Muscle layer of colon (tissue), 2 donors: ENCODE results near the gene CCRL2.

ENCODE experiments used
- H3K27ac ChIP-seq: one replicate; pipeline ENCODE4 v1.7.0; 2013; ENCODE audit warnings: low read depth, mild to moderate bottlenecking, low read length, moderate library complexity
- H3K27me3 ChIP-seq, 2 donors: one replicate each; pipeline ENCODE4 v1.7.0; 2013; ENCODE audit warnings: low read length in 2 of 2, mild to moderate bottlenecking in 2 of 2; ENCODE audit not compliant: insufficient read depth in 2 of 2, control insufficient read depth in 1 of 2
- H3K36me3 ChIP-seq: one replicate; pipeline ENCODE4 v1.7.0; 2013; ENCODE audit warnings: mild to moderate bottlenecking, low read length; ENCODE audit not compliant: insufficient read depth
- H3K4me1 ChIP-seq: one replicate; pipeline ENCODE4 v1.7.0; 2013; ENCODE audit warnings: mild to moderate bottlenecking, low read length; ENCODE audit not compliant: insufficient read depth
- H3K4me3 ChIP-seq, 2 donors: one replicate each; pipeline ENCODE4 v1.7.0; 2013; ENCODE audit warnings: low read length in 2 of 2, low read depth in 1 of 2, mild to moderate bottlenecking in 1 of 2, moderate library complexity in 1 of 2
- H3K9ac ChIP-seq: one replicate; pipeline ENCODE4 v1.7.0; 2013; ENCODE audit warnings: low read length
- H3K9me3 ChIP-seq: one replicate; pipeline ENCODE4 v1.7.0; 2013; ENCODE audit warnings: mild to moderate bottlenecking, low read length
- donor health status: abdominal sarcoma.
- donor health status: Adenocarcinoma of cecum.

The CCRL2 gene

GRCh38 chr3:46455231-46456115 lies 48.4 kb downstream of the CCRL2 start:
- no peak overlapping the region for H3K27ac ChIP-seq
- H3K36me3 ChIP-seq = no peaks in the 10 kb centered on the region
- no peaks in the 10 kb centered on the region for H3K27me3 ChIP-seq
- no peaks in the 10 kb centered on the region for H3K4me1 ChIP-seq
- no peaks in the 10 kb centered on the region for H3K9me3 ChIP-seq
- no peak overlapping the region for H3K4me3 ChIP-seq
- H3K9ac ChIP-seq = no peak overlapping the region

DNA sequence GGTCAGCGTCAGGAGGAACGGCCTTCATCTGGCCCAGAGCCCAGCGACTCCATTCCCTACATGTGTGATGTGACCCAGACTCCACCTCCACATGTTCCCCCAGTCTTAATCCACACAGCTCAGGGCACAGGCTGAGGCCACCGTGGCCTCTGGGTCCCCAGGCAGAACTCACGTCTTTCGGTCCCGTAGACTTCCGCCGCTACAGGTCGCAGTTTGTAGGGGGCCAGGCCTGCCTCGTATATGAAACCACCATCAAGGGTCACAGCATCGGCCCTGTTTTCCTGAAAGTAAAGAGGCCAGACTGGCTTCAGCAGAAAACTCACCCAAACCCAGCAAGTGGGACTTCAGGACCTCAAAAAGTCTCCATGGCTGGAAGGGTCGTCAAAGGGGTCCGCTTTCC lies 49.1 kb downstream of the CCRL2 start:
- H3K4me3 ChIP-seq = no peak overlapping the region
- H3K4me1 ChIP-seq = no peaks in the 10 kb centered on the region
- H3K9ac ChIP-seq = no peak overlapping the region
- H3K9me3 ChIP-seq = no peaks in the 10 kb centered on the region
- H3K36me3 ChIP-seq = no peaks in the 10 kb centered on the region
- H3K27ac ChIP-seq = no peak overlapping the region
- H3K27me3 ChIP-seq = no peaks in the 10 kb centered on the region
